IPS-18a (cell line): Measurements from ENCODE around the gene PTPN14.
"Not testable (repeated sequence)": the region's sequence is repeated elsewhere in the genome, so short reads cannot be mapped to it uniquely, and the experiment has no call there.

Experiments
- H3K27ac ChIP-seq: one replicate; pipeline ENCODE4 v1.5.1; 2013; ENCODE audit warnings: low read length
- H3K27me3 ChIP-seq: one replicate; pipeline ENCODE4 v1.6.1; 2013; ENCODE audit warnings: mild to moderate bottlenecking, low read length; ENCODE audit not compliant: control insufficient read depth, insufficient read depth
- H3K36me3 ChIP-seq: one replicate; pipeline ENCODE4 v1.6.1; 2013; ENCODE audit warnings: low read depth, low read length; ENCODE audit not compliant: control insufficient read depth
- H3K4me1 ChIP-seq: one replicate; pipeline ENCODE4 v1.6.1; 2013; ENCODE audit warnings: low read depth, low read length; ENCODE audit not compliant: control insufficient read depth
- H3K4me3 ChIP-seq: one replicate; pipeline ENCODE4 v1.5.1; 2013; ENCODE audit warnings: low read length
- H3K9ac ChIP-seq: one replicate; pipeline ENCODE4 v1.6.1; 2013; ENCODE audit warnings: mild to moderate bottlenecking, low read length, moderate library complexity
- H3K9me3 ChIP-seq: one replicate; pipeline ENCODE4 v1.6.1; 2013; ENCODE audit warnings: low read depth, low read length; ENCODE audit not compliant: control insufficient read depth

PTPN14 gene

GRCh38 chr1:214515544-214516433 lies 35.6 kb downstream of the PTPN14 start:
- Histone ChIP-seq H3K4me3 (no peak overlapping the region), H3K4me1 (peaks cover 25% of the 10 kb centered on the region), H3K27ac (no peak overlapping the region)

GRCh38 chr1:214514819-214515383 lies 36.5 kb downstream of the PTPN14 start:
- Histone ChIP-seq H3K4me1 (peaks cover 23% of the 10 kb centered on the region), H3K27ac (no peak overlapping the region), H3K36me3 (no peaks in the 10 kb centered on the region), H3K27me3 (peaks cover 50% of the 10 kb centered on the region), H3K4me3 (peak overlapping the region; percentile 22), H3K9me3 (peaks cover 5% of the 10 kb centered on the region), H3K9ac (no peak overlapping the region)

More at GRCh38 chr1:214515544-214516433, 35.6 kb downstream of the PTPN14 start:
- Histone ChIP-seq H3K27me3 (peaks cover 50% of the 10 kb centered on the region), H3K9ac (no peak overlapping the region), H3K36me3 (no peaks in the 10 kb centered on the region), H3K9me3 (peaks cover under 1% of the 10 kb centered on the region)

GRCh38 chr1:214514032-214514818 lies 37.2 kb downstream of the PTPN14 start:
- Histone ChIP-seq H3K9me3 (peaks cover 5% of the 10 kb centered on the region), H3K4me3 (peak overlapping the region; percentile 13), H3K27ac (no peak overlapping the region), H3K36me3 (no peaks in the 10 kb centered on the region), H3K27me3 (peaks cover 50% of the 10 kb centered on the region), H3K9ac (no peak overlapping the region), H3K4me1 (peaks cover 23% of the 10 kb centered on the region)

GRCh38 chr1:214513394-214513793 lies 38.0 kb downstream of the PTPN14 start:
- Histone ChIP-seq H3K4me1 (peaks cover 23% of the 10 kb centered on the region), H3K36me3 (no peaks in the 10 kb centered on the region), H3K9me3 (peaks cover 5% of the 10 kb centered on the region)

GRCh38 chr1:214511639-214511998 lies 39.8 kb downstream of the PTPN14 start:
- H3K4me3 ChIP-seq = no peak overlapping the region
- H3K9me3 ChIP-seq = peaks cover 5% of the 10 kb centered on the region
- H3K27ac ChIP-seq = no peak overlapping the region
- H3K27me3 ChIP-seq = peaks cover 45% of the 10 kb centered on the region
- no peak overlapping the region for H3K9ac ChIP-seq
- no peaks in the 10 kb centered on the region for H3K36me3 ChIP-seq
- H3K4me1 ChIP-seq = peaks cover 39% of the 10 kb centered on the region

More at GRCh38 chr1:214513394-214513793, 38.0 kb downstream of the PTPN14 start:
- Histone ChIP-seq H3K27ac (no peak overlapping the region), H3K4me3 (no peak overlapping the region), H3K9ac (no peak overlapping the region), H3K27me3 (peaks cover 50% of the 10 kb centered on the region)

DNA sequence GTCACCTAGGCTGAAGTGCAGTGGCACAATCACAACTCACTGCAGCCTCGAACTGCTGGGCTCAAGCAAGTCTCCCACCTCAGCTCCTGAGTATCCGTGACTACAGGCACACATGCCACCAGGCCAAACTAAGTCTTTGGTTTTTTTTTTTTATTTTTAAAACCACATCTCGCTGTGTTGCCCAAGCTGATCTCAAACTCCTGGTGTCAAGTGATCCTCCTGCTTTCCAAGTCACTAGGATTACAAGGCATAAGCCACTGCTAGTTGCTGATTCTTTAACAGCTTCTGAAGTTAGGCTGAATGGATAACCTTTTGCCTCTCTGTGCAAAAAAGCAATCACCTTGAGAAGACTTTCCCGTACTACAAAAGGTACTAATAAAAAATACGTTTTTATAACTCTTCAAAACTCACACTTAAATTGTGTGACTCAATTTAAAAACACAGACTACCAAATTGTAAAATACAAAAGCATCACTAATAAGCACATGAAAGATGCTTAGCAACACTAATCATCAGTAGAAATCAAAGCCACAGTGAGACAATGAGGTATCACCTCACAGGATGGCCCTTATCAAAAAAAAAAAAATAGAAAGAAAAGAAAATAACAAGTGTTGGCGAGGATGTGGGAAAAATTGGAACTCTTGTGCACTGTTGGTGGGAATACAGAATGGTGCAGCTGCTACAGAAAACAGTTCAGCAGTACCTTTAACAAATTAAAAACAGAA lies 40.3 kb downstream of the PTPN14 start:
- H3K4me1 ChIP-seq = peaks cover 41% of the 10 kb centered on the region
- H3K27ac ChIP-seq = no peak overlapping the region
- peaks cover 5% of the 10 kb centered on the region for H3K9me3 ChIP-seq
- no peaks in the 10 kb centered on the region for H3K36me3 ChIP-seq
- no peak overlapping the region for H3K4me3 ChIP-seq
- H3K27me3 ChIP-seq = peaks cover 40% of the 10 kb centered on the region
- H3K9ac ChIP-seq = no peak overlapping the region

DNA sequence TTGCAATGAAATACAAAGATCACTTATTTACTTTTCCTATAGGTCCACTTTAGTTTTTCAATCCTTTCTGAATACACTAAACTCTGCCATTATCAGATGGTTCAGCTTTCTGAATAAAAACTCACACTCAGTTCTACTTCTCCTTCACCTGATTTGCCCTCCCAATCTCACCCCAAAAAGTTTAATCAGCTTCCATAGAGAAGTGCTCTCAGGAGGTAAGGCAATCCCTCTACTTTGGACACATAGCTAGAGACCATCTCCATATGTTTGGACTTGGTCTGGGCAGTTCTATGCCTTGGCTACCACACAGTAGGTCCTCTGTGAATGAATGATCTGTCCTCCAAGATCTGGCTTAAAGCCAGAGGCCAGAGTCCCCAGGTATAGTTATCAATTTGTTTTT lies 40.9 kb downstream of the PTPN14 start:
- no peaks in the 10 kb centered on the region for H3K36me3 ChIP-seq
- no peak overlapping the region for H3K4me3 ChIP-seq
- H3K9me3 ChIP-seq = peaks cover 5% of the 10 kb centered on the region
- H3K9ac ChIP-seq = no peak overlapping the region
- H3K27ac ChIP-seq = no peak overlapping the region
- peaks cover 41% of the 10 kb centered on the region for H3K4me1 ChIP-seq
- H3K27me3 ChIP-seq = peaks cover 34% of the 10 kb centered on the region

GRCh38 chr1:214509622-214510021 lies 41.8 kb downstream of the PTPN14 start:
- H3K36me3 ChIP-seq, H3K9ac ChIP-seq, H3K9me3 ChIP-seq, H3K4me3 ChIP-seq, H3K27ac ChIP-seq: not testable (repeated sequence)
- Histone ChIP-seq H3K4me1 (peaks cover 40% of the 10 kb centered on the region), H3K27me3 (peaks cover 25% of the 10 kb centered on the region)

- peaks cover 24% of the 10 kb centered on the region for H3K4me1 ChIP-seq
- no peak overlapping the region for H3K9ac ChIP-seq
- H3K36me3 ChIP-seq = no peaks in the 10 kb centered on the region
- peaks cover under 1% of the 10 kb centered on the region for H3K27me3 ChIP-seq
- no peak overlapping the region for H3K27ac ChIP-seq
- peaks cover 5% of the 10 kb centered on the region for H3K9me3 ChIP-seq
- H3K4me3 ChIP-seq = no peak overlapping the region
These were observed 44.4 kb downstream of the PTPN14 start for GRCh38 chr1:214506972-214507431.

GRCh38 chr1:214505134-214505533 lies 46.3 kb downstream of the PTPN14 start:
- Histone ChIP-seq H3K9me3 (no peaks in the 10 kb centered on the region), H3K9ac (no peak overlapping the region), H3K27me3 (no peaks in the 10 kb centered on the region), H3K27ac (no peak overlapping the region), H3K4me3 (no peak overlapping the region), H3K4me1 (peaks cover 32% of the 10 kb centered on the region), H3K36me3 (no peaks in the 10 kb centered on the region)

DNA sequence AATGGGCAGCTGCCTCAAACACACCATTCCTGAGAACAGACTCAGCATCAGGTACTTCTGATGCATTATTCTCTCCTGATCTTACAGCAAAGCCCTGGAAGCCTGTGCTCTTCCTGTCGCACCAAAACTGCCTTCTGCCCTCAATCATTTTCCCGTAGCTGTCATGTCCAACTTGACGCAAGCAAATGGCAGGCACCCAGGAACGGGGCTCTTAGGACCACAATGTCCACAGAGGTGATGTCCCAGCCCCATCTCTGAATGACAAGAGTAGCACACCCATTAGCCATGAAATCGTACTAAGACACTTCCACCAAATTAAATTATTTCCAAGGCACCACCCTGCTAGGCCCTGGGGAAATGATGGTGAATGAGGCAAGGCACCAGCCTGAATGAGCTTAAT lies 47.1 kb downstream of the PTPN14 start:
- Histone ChIP-seq H3K36me3 (no peaks in the 10 kb centered on the region), H3K9ac (no peak overlapping the region), H3K27ac (no peak overlapping the region), H3K4me3 (no peak overlapping the region), H3K9me3 (no peaks in the 10 kb centered on the region), H3K27me3 (no peaks in the 10 kb centered on the region), H3K4me1 (peaks cover 32% of the 10 kb centered on the region)
